Thymus (tissue), 11 donors: ENCODE measurements around the gene SLC2A11. TPM values are rescaled to one million over a fixed set of nuclear protein-coding genes. Genes with fewer than 3 reads are reported as not detected.
"Not testable (repeated sequence)": the region's sequence is repeated elsewhere in the genome, so short reads cannot be mapped to it uniquely, and the experiment has no call there.

Source experiments
- DNase-seq, 9 donors: peaks; one replicate each; pipeline ENCODE4 v3.0.0-alpha.2; 2013; ENCODE audit warnings: low spot score in 9 of 9, low read depth in 6 of 9, missing footprints in 1 of 9
- H3K27ac ChIP-seq, 2 donors: one replicate each; pipeline ENCODE4 v1.5.1; 2013; ENCODE audit warnings: control low read depth in 1 of 2, low read depth in 1 of 2, low read length in 1 of 2, mild to moderate bottlenecking in 1 of 2, moderate library complexity in 1 of 2
- H3K27me3 ChIP-seq, 2 donors: one replicate each; pipeline ENCODE4 v1.5.1; 2013; ENCODE audit warnings: low read length in 1 of 2; ENCODE audit not compliant: control insufficient read depth in 2 of 2, insufficient read depth in 1 of 2
- H3K36me3 ChIP-seq, 2 donors: one replicate each; pipeline ENCODE4 v1.5.1; 2013; ENCODE audit warnings: low read length in 1 of 2, mild to moderate bottlenecking in 1 of 2, moderate library complexity in 1 of 2; ENCODE audit not compliant: control insufficient read depth in 2 of 2, insufficient read depth in 2 of 2
- H3K4me1 ChIP-seq, 2 donors: one replicate each; pipeline ENCODE4 v1.5.1; 2013; ENCODE audit warnings: low read length in 2 of 2; ENCODE audit not compliant: control insufficient read depth in 2 of 2, insufficient read depth in 2 of 2
- H3K4me3 ChIP-seq, 2 donors: one replicate each; pipeline ENCODE4 v1.5.1; 2013; ENCODE audit warnings: low read length in 2 of 2, control low read depth in 1 of 2, mild to moderate bottlenecking in 1 of 2
- H3K9me3 ChIP-seq, 2 donors: one replicate each; pipeline ENCODE4 v1.5.1; 2013; ENCODE audit warnings: low read length in 1 of 2, mild to moderate bottlenecking in 1 of 2; ENCODE audit not compliant: control insufficient read depth in 2 of 2, insufficient read depth in 1 of 2
- WGBS: extraction: QIAGEN DNeasy Blood & Tissue Kit; methylation state at CpG from one replicate; pipeline ENCODE4 v1.1.7; 2013; 5-methylcytosine and 5-hydroxymethylcytosine counted together
- polyA plus RNA-seq: library from polyadenylated mRNA; stranded (reverse); fragments of 200-250 nt; gene quantifications from one replicate; pipeline ENCODE4 v1.2.3, GENCODE V29; 2013
- total RNA-seq: library from RNA; stranded (reverse); fragments of 120-200 nt; gene quantifications from one replicate; pipeline ENCODE4 v1.2.4, GENCODE V29; 2013
- donor health status: healthy.

SLC2A11 gene
- total and polyA plus RNA-seq, 2 donors = 4.3 to 8.8 TPM

GRCh38 chr22:23898006-23898974, 40.6 kb downstream of the SLC2A11 start:
- Histone ChIP-seq H3K4me3 (no peak overlapping the region), H3K4me1 (peaks cover 8 to 18% of the 10 kb centered on the region in 2 donors), H3K36me3 (peaks cover 21 to 29% of the 10 kb centered on the region in 2 donors), H3K9me3 (no peaks in the 10 kb centered on the region), H3K27ac (no peak overlapping the region), H3K27me3 (no peaks in the 10 kb centered on the region)
- DNase-seq = no peak
- WGBS = 89% methylated on average over 8 of the region's 8 CpGs

DNA sequence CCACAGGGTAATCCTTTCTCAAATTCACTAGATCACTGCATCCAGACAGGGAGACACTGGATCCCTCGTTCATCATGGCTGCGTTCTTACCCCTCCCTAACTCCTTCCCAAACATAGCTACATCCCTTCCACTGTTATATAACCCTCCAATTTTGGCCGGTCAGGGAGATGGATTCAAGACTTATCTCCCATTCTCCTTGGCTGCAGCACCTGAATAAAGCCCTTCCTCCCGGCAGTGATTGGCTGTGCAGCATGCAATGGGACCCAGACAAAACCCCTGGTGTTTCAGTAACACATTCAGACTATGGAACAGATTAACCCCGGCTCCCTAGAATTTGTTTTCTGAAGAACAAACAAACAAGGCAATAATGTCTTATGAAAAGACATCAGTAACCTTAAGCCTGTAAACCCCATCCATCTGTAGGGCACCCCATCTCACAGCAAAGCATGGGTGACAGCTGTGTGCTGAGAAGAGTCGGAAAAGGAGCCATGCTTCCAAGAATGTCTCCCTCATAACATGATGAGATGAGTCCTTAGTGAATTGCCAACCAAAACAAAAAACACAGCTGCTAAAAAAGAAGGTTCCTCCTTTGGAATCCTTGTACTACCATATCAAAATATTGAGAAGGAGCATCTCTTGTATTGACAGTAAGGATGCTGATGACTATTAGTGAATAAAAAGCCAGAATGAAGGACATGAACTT, 41.5 kb downstream of the SLC2A11 start:
- Histone ChIP-seq H3K27me3 (no peaks in the 10 kb centered on the region), H3K27ac (no peak overlapping the region), H3K4me1 (peaks cover 4 to 12% of the 10 kb centered on the region in 2 donors), H3K9me3 (no peaks in the 10 kb centered on the region), H3K36me3 (peaks cover 21 to 29% of the 10 kb centered on the region in 2 donors), H3K4me3 (no peak overlapping the region)
- WGBS = 97% methylated on average over 6 of the region's 6 CpGs
- DNase-seq = no peak

- not testable (repeated sequence) for DNase-seq, H3K27ac ChIP-seq, H3K9me3 ChIP-seq, H3K27me3 ChIP-seq, H3K4me3 ChIP-seq
- peaks cover 21 to 29% of the 10 kb centered on the region in 2 donors for H3K36me3 ChIP-seq
- whole genome bisulfite sequencing = 87% methylated on average over 4 of the region's 4 CpGs
- peaks cover 4 to 13% of the 10 kb centered on the region in 2 donors for H3K4me1 ChIP-seq
Measured at GRCh38 chr22:23900227-23900626, 42.6 kb downstream of the SLC2A11 start.

- no peaks in the 10 kb centered on the region for H3K9me3 ChIP-seq
- no peak for DNase-seq
- no peak overlapping the region for H3K4me3 ChIP-seq
- H3K27me3 ChIP-seq = no peaks in the 10 kb centered on the region
- 95% methylated on average over 4 of the region's 4 CpGs for WGBS
- H3K4me1 ChIP-seq = peaks cover 0 to 4% of the 10 kb centered on the region in 2 donors
- no peak overlapping the region for H3K27ac ChIP-seq
- H3K36me3 ChIP-seq = peaks cover 10 to 17% of the 10 kb centered on the region in 2 donors
Measured at GRCh38 chr22:23901600-23901999, 43.9 kb downstream of the SLC2A11 start.

- H3K4me3 ChIP-seq = no peak overlapping the region
- no peaks in the 10 kb centered on the region for H3K27me3 ChIP-seq
- H3K9me3 ChIP-seq = no peaks in the 10 kb centered on the region
- 97% methylated on average over 8 of the region's 8 CpGs for WGBS
- DNase-seq = no peak
- H3K4me1 ChIP-seq = peaks cover 0 to 6% of the 10 kb centered on the region in 2 donors
- H3K27ac ChIP-seq = no peak overlapping the region
- peaks cover 0 to 2% of the 10 kb centered on the region in 2 donors for H3K36me3 ChIP-seq
Measured at GRCh38 chr22:23903328-23903971, 45.8 kb downstream of the SLC2A11 start.

DNA sequence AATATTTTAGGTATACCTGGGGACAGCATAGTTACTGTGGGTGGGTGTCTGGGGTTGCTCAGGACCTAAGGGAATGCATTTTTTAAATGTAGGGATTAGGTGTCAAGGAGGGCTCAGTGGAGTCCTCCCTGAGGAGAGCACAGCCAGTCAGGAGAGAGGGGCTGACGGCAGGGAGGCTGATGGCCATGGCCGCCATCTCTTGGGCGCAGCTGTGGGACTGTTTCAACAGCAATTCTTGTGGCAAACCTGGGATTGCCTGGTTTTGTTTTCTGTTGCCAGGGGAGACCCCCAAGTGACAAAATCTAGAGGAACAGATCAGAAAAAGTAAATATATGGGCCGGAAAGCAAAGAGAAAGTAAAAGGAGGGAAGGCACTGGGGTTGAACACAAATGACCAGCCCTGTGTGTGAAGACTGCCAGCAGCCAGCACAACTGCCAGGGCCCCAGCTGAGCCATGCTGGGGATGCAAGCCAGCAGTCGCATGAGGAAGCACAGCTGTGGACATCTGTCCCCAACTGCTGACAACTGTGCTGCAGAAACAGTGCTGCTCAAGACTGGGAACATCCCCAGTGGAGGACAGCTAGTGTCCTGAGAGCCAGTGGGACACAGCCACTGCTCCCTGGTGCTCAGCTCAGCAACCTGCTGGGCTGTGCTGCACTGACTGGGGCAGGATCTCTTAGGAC, 47.0 kb downstream of the SLC2A11 start:
- H3K36me3 ChIP-seq = no peaks in the 10 kb centered on the region
- 69% methylated on average over 5 of the region's 5 CpGs for whole genome bisulfite sequencing
- H3K27me3 ChIP-seq = no peaks in the 10 kb centered on the region
- no peak overlapping the region for H3K4me3 ChIP-seq
- no peaks in the 10 kb centered on the region for H3K9me3 ChIP-seq
- no peak overlapping the region for H3K27ac ChIP-seq
- no peak for DNase-seq
- peaks cover 0 to 19% of the 10 kb centered on the region in 2 donors for H3K4me1 ChIP-seq

DNA sequence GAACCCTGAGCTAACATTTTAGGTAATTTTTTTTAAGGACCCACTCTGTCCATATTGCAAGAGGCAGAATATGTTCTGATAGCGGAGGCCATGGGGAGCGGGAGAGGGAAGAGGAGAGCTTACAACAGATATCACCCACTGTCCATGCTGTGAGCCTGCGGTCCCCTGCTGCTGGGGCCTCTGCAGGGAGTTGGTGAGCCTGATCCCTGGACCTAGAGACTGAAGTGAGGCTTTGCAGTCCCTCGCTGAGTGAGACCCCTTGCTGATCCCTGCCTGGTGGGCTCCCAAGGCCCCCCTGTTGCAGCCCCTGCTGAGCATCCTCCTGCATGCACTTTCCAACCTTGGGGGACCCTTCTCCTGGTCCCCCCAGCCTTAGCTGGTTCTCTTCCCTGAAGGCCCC, 49.0 kb downstream of the SLC2A11 start:
- peaks cover 0 to 19% of the 10 kb centered on the region in 2 donors for H3K4me1 ChIP-seq
- no peaks in the 10 kb centered on the region for H3K36me3 ChIP-seq
- DNase-seq = no peak
- 97% methylated on average over 4 of the region's 4 CpGs for WGBS
- H3K4me3 ChIP-seq = no peak overlapping the region
- no peaks in the 10 kb centered on the region for H3K9me3 ChIP-seq
- no peaks in the 10 kb centered on the region for H3K27me3 ChIP-seq
- no peak overlapping the region for H3K27ac ChIP-seq

DNA sequence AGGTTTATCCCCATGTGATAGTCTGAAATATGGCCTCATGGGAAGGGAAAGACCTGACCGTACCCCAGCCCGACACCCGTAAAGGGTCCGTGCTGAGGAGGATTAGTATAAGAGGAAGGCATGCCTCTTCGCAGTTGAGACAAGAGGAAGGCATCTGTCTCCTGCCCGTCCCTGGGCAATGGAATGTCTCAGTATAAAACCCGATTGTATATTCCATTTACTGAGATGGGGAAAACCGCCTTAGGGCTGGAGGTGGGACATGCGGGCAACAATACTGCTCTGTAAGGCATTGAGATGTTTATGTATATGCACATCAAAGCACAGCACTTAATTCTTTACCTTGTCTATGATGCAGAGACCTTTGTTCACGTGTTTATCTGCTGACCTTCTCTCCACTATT, 49.7 kb downstream of the SLC2A11 start:
- H3K4me3 ChIP-seq, H3K27me3 ChIP-seq, DNase-seq, H3K9me3 ChIP-seq, H3K36me3 ChIP-seq, H3K27ac ChIP-seq: not testable (repeated sequence)
- 81% methylated on average over 10 of the region's 10 CpGs for WGBS
- peaks cover 0 to 19% of the 10 kb centered on the region in 2 donors for H3K4me1 ChIP-seq
